Nephron progenitor cell (in vitro differentiated cells): Measurements from ENCODE around the gene EWSR1.

Experiments
- DNase-seq: peaks from one replicate; pipeline ENCODE4 v3.0.0; 2021
- H3K27ac Mint-ChIP-seq: 2 replicates; pipeline ENCODE4 v1.8.0; 2021; ENCODE audit warnings: mild to moderate bottlenecking, moderate library complexity, mixed read lengths
- H3K27me3 Mint-ChIP-seq: 2 replicates; pipeline ENCODE4 v1.8.0; 2021; ENCODE audit warnings: mild to moderate bottlenecking, low read depth, mixed read lengths; ENCODE audit not compliant: poor library complexity
- H3K36me3 Mint-ChIP-seq: 2 replicates; pipeline ENCODE4 v1.8.0; 2021; ENCODE audit warnings: low read depth, mixed read lengths
- H3K4me1 Mint-ChIP-seq: 2 replicates; pipeline ENCODE4 v1.8.0; 2021; ENCODE audit warnings: mixed read lengths
- H3K4me3 Mint-ChIP-seq: 2 replicates; pipeline ENCODE4 v1.8.0; 2021; ENCODE audit warnings: mild to moderate bottlenecking, moderate library complexity, mixed read lengths
- H3K9me3 Mint-ChIP-seq: 2 replicates; pipeline ENCODE4 v1.8.0; 2021; ENCODE audit warnings: mild to moderate bottlenecking, moderate library complexity, mixed read lengths
- TF ChIP-seq, protein P1 (sequence below): fragments of 200-600 bp; sonication (generic); IDR thresholded peaks from 2 replicates; pipeline ENCODE4 v1.5.0; 2021; ENCODE audit warnings: antibody characterized with exemption

The EWSR1 gene

DNA sequence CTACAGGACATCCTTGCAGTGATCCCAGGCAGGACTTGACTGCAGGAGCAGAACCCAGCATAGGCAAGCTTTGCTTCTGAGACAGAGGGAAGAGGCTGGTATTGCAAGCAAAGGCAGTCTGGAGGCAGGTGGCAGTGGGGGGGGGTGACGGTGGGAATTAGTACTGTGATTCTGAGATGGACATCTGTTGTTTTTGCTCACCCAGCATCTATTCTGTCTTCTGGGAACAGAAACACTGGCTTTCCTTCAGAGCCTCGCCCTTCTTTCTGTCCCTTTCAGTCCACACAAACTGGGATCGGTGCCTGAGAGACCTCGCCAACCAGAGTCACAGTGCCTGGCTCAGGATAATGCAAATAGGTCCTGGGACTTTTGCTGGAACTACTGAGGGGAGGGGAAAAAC is 78.6 kb downstream of the EWSR1 start:
- Mint-ChIP-seq H3K27ac (no peak overlapping the region), H3K4me1 (peaks cover 26% of the 10 kb centered on the region), H3K27me3 (peaks cover 4% of the 10 kb centered on the region), H3K4me3 (no peak overlapping the region), H3K36me3 (peaks cover 38% of the 10 kb centered on the region), H3K9me3 (no peaks in the 10 kb centered on the region)
- TF ChIP-seq, protein P1, sequence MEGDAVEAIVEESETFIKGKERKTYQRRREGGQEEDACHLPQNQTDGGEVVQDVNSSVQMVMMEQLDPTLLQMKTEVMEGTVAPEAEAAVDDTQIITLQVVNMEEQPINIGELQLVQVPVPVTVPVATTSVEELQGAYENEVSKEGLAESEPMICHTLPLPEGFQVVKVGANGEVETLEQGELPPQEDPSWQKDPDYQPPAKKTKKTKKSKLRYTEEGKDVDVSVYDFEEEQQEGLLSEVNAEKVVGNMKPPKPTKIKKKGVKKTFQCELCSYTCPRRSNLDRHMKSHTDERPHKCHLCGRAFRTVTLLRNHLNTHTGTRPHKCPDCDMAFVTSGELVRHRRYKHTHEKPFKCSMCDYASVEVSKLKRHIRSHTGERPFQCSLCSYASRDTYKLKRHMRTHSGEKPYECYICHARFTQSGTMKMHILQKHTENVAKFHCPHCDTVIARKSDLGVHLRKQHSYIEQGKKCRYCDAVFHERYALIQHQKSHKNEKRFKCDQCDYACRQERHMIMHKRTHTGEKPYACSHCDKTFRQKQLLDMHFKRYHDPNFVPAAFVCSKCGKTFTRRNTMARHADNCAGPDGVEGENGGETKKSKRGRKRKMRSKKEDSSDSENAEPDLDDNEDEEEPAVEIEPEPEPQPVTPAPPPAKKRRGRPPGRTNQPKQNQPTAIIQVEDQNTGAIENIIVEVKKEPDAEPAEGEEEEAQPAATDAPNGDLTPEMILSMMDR, result no peak
- DNase-seq, result no peak

DNA sequence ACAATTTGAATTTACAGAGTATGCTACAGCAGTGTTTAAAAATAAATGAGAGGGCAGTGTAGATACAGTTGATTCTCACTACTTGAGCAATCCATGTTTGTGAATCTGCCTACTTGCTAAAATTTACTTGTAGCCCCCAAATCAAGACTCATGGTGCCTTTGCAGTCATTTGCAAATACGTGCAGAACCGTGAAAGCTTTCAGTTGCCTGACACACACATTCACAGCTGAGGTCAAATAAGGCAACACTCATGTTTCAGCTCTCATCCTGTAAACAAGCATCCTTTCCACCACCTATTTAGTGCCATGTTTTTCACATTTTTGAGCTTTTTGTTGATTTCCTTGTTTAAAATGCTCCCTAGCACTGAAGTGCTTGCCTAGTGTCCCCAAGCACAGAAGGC is 80.0 kb downstream of the EWSR1 start:
- peaks cover 20% of the 10 kb centered on the region for H3K4me1 Mint-ChIP-seq
- no peaks in the 10 kb centered on the region for H3K9me3 Mint-ChIP-seq
- no peak overlapping the region for H3K27ac Mint-ChIP-seq
- peaks cover 35% of the 10 kb centered on the region for H3K36me3 Mint-ChIP-seq
- no peak for DNase-seq
- H3K27me3 Mint-ChIP-seq, result peaks cover 4% of the 10 kb centered on the region
- no peak overlapping the region for H3K4me3 Mint-ChIP-seq
- TF ChIP-seq, protein P1, result no peak

DNA sequence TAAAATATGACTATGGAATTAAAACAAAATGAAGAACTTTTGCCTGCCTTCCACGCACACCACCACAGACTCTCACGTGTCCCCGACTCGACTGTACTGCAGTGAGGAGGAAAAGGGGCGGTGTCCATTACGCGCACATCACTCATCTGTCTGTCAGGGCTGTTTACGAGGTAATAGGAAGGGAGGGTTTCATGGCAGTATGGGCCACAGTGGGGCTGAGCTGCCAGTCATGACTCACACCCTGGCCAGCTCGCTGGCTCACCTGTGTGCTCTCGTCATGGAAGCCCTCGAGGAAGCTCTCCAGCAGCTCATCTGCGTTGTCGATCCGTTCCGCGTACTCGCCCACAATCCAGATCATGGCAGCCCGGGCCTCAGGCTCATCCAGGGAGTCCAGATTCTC is 80.9 kb downstream of the EWSR1 start:
- H3K36me3 Mint-ChIP-seq, result peaks cover 39% of the 10 kb centered on the region
- peaks cover 4% of the 10 kb centered on the region for H3K27me3 Mint-ChIP-seq
- no peak for DNase-seq
- H3K4me1 Mint-ChIP-seq, result peaks cover 14% of the 10 kb centered on the region
- H3K9me3 Mint-ChIP-seq, result no peaks in the 10 kb centered on the region
- TF ChIP-seq, protein P1, result no peak
- no peak overlapping the region for H3K4me3 Mint-ChIP-seq
- no peak overlapping the region for H3K27ac Mint-ChIP-seq
